GM12864 (cell line): Measurements from ENCODE around the gene SNHG17.
A peak's percentile ranks its signal among the peaks of the same experiment; 100 is the strongest.

Experiments used
- DNase-seq: peaks from one replicate; pipeline ENCODE4 v3.0.0-alpha.2; 2011; ENCODE audit warnings: low read depth
- H3K4me3 ChIP-seq: 2 replicates; pipeline ENCODE4 v1.5.1; 2011; ENCODE audit warnings: mild to moderate bottlenecking, low read depth, low read length, control low read depth
- CTCF ChIP-seq: IDR thresholded peaks from 2 replicates; pipeline ENCODE4 v1.5.1; 2011; ENCODE audit warnings: low read depth, mild to moderate bottlenecking, moderate library complexity, low read length, control low read depth, inconsistent platforms; ENCODE audit errors: missing control alignments

Gene SNHG17

GRCh38 chr20:38434770-38435554, at the start of gene SNHG17:
Gene SNHG17, minus strand, starts transcription at chr20:38435328.
- peak; percentile 100 for TF ChIP-seq CTCF
- peak within 1 kb of the TSS; percentile 82 for H3K4me3 ChIP-seq
- DNase-seq: peak; percentile 94

- DNase-seq: no peak
- TF ChIP-seq CTCF: no peak
- no peak overlapping the region for H3K4me3 ChIP-seq
These were observed 44.5 kb upstream of the SNHG17 start for GRCh38 chr20:38479596-38479995.

GRCh38 chr20:38477747-38478146, 42.6 kb upstream of the SNHG17 start:
- no peak overlapping the region for H3K4me3 ChIP-seq
- TF ChIP-seq CTCF: no peak
- DNase-seq: no peak

- no peak for TF ChIP-seq CTCF
- no peak for DNase-seq
- H3K4me3 ChIP-seq: peak overlapping the region; percentile 73
These were observed 38.3 kb upstream of the SNHG17 start for GRCh38 chr20:38473367-38473795.

- peak; percentile 94 for DNase-seq
- peak within 1 kb of the TSS; percentile 73 for H3K4me3 ChIP-seq
- peak; percentile 43 for TF ChIP-seq CTCF
These were observed 37.6 kb upstream of the SNHG17 start, which contains the start of gene RALGAPB for GRCh38 chr20:38472513-38473366. Gene RALGAPB, plus strand, starts transcription at chr20:38472843. Its CDS starts 15,590 bp downstream, at chr20:38488433.

- no peak for DNase-seq
- TF ChIP-seq CTCF: no peak
- peak overlapping the region; percentile 73 for H3K4me3 ChIP-seq
These were observed 36.9 kb upstream of the SNHG17 start for GRCh38 chr20:38471987-38472512.
